WTC11 (cell line): Measurements from ENCODE around the gene CZIB.

Source experiments
- CTCF ChIP-seq: fragments of 200-600 bp; IDR thresholded peaks from 2 replicates; pipeline ENCODE4 v1.8.0; 2022; ENCODE audit warnings: antibody characterized with exemption
- E2F1 ChIP-seq: sonication (generic); formaldehyde crosslinking; IDR thresholded peaks from 2 replicates; pipeline ENCODE4 v1.8.0; 2022; ENCODE audit warnings: mild to moderate bottlenecking, missing genetic modification reagents
- E2F5 ChIP-seq: sonication (generic); formaldehyde crosslinking; IDR thresholded peaks from 2 replicates; pipeline ENCODE4 v1.8.1; 2022; ENCODE audit warnings: mild to moderate bottlenecking, moderate library complexity, missing genetic modification reagents
- FOXP4 ChIP-seq: sonication (generic); formaldehyde crosslinking; IDR thresholded peaks from 2 replicates; pipeline ENCODE4 v1.8.0; 2022; ENCODE audit warnings: mild to moderate bottlenecking, missing genetic modification reagents
- JUN ChIP-seq: sonication (generic); formaldehyde crosslinking; IDR thresholded peaks from 2 replicates; pipeline ENCODE4 v1.8.0; 2023; ENCODE audit warnings: mild to moderate bottlenecking, missing genetic modification reagents
- NFE2L1 ChIP-seq: sonication (generic); formaldehyde crosslinking; IDR thresholded peaks from 2 replicates; pipeline ENCODE4 v1.8.1; 2023; ENCODE audit warnings: missing genetic modification reagents
- NR1H2 ChIP-seq: sonication (generic); formaldehyde crosslinking; IDR thresholded peaks from 2 replicates; pipeline ENCODE4 v1.9.0; 2021; ENCODE audit warnings: mild to moderate bottlenecking, moderate library complexity, missing genetic modification reagents
- PRDM15 ChIP-seq: sonication (generic); formaldehyde crosslinking; IDR thresholded peaks from 2 replicates; pipeline ENCODE4 v1.8.0; 2022; ENCODE audit warnings: missing genetic modification reagents
- USF1 ChIP-seq: sonication (generic); formaldehyde crosslinking; IDR thresholded peaks from 2 replicates; pipeline ENCODE4 v1.8.0; 2022; ENCODE audit warnings: mild to moderate bottlenecking, missing genetic modification reagents
- ZBTB21 ChIP-seq: sonication (generic); formaldehyde crosslinking; IDR thresholded peaks from 2 replicates; pipeline ENCODE4 v1.8.1; 2023; ENCODE audit warnings: mild to moderate bottlenecking, missing genetic modification reagents, borderline replicate concordance

GRCh38 chr1:53207726-53208125 lies 12.7 kb downstream of the CZIB start:
- TF ChIP-seq E2F5 (no peak), CTCF (no peak), ZBTB21 (no peak), USF1 (no peak), NR1H2 (CRISPR knock-in tag) (no peak), FOXP4 (CRISPR knock-in tag) (no peak), NFE2L1 (CRISPR knock-in tag) (no peak), E2F1 (CRISPR knock-in tag) (no peak), JUN (CRISPR knock-in tag) (no peak), PRDM15 (CRISPR knock-in tag) (no peak)
